ENCODE results near the gene TOX3. TPM values are rescaled to one million over a fixed set of nuclear protein-coding genes. Genes with fewer than 3 reads are reported as not detected.

TOX3 gene
- polyA plus RNA-seq, 1 of the 3 experiments (the other 2 are of a cell fraction): not detected

DNA sequence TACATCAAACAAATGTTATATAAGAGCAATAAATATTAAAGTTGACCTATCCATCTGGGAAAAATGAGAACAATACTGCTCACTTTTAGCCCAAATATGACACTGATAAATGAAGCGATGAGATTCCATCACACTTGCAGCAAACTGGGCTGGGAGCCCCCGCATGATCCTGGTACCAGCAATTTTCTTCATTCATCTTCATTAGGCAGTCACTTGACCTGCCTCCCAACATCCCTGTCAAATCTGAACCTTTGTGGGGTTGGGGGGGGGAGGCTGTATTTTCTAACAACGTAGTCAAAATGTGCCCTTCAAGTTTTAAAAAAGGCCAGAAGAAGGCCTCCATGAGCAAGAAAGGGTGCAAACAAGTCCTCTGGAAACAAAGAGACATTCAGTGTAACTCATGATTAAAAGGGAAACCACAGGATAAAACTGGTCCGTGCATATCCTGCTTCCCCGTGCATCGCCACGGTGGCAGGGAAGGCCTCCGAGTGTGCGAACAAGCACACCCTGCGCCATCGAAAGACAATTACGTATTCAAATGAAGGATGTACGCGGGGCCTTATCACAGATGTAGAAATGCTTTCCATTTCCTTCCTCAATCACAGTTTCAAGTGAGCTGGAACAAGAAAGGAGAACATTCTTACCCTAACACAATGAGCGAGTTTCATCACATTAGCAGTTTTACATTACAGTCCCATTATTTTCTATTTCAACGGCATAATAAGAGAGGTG lies 48.4 kb downstream of the TOX3 start:
- H3K4me1 ChIP-seq (ENCODE audit: control insufficient read depth in 1 of 2, insufficient read depth in 2 of 2, low read depth in 1 of 2, low read length in 1 of 2): peaks cover 0 to 8% of the 10 kb centered on the region in 2 experiments; a peak in 2 of 4 replicates
- DNase-seq: no peak
- H3F3A ChIP-seq (replicated peaks; ENCODE audit: insufficient read depth): no peaks in the 10 kb centered on the region
- no peaks in the 10 kb centered on the region for H4K20me1 ChIP-seq (ENCODE audit: insufficient read depth)
- H2AFZ ChIP-seq (ENCODE audit: low read depth): no peak overlapping the region
- H3K9me3 ChIP-seq: no peaks in the 10 kb centered on the region
- no peaks in the 10 kb centered on the region for H3K27me3 ChIP-seq (ENCODE audit: insufficient read depth)
- no peak overlapping the region for H3K9ac ChIP-seq
- CTCF ChIA-PET: no interaction called here
- POLR2A ChIA-PET: no interaction called here
- WGBS (ENCODE audit: low lambda C conversion rate): 65% methylated on average over 16 of the region's 16 CpGs
- TF ChIP-seq EZH2phosphoT487 (IDR thresholded peaks at IDR 0.05; ENCODE audit: borderline replicate concordance, low read depth): no peak
- no peak for TF ChIP-seq NRF1 (IDR thresholded peaks at IDR 0.05; ENCODE audit: low read depth, low read length)
- no peak for TF ChIP-seq TAF1 (IDR thresholded peaks at IDR 0.05; ENCODE audit: borderline replicate concordance, low read depth, low read length)
- TF ChIP-seq POLR2AphosphoS5 (IDR thresholded peaks at IDR 0.05; ENCODE audit: low read depth, low read length): no peak
- TF ChIP-seq FOXJ3 (CRISPR knock-in tag; IDR thresholded peaks at IDR 0.05): no peak
- no peak for TF ChIP-seq RAD21 (IDR thresholded peaks at IDR 0.05; ENCODE audit: low read length)
- no peak for TF ChIP-seq SIN3A (IDR thresholded peaks at IDR 0.05; ENCODE audit: borderline replicate concordance, low read depth, low read length)
- TF ChIP-seq, protein P1, sequence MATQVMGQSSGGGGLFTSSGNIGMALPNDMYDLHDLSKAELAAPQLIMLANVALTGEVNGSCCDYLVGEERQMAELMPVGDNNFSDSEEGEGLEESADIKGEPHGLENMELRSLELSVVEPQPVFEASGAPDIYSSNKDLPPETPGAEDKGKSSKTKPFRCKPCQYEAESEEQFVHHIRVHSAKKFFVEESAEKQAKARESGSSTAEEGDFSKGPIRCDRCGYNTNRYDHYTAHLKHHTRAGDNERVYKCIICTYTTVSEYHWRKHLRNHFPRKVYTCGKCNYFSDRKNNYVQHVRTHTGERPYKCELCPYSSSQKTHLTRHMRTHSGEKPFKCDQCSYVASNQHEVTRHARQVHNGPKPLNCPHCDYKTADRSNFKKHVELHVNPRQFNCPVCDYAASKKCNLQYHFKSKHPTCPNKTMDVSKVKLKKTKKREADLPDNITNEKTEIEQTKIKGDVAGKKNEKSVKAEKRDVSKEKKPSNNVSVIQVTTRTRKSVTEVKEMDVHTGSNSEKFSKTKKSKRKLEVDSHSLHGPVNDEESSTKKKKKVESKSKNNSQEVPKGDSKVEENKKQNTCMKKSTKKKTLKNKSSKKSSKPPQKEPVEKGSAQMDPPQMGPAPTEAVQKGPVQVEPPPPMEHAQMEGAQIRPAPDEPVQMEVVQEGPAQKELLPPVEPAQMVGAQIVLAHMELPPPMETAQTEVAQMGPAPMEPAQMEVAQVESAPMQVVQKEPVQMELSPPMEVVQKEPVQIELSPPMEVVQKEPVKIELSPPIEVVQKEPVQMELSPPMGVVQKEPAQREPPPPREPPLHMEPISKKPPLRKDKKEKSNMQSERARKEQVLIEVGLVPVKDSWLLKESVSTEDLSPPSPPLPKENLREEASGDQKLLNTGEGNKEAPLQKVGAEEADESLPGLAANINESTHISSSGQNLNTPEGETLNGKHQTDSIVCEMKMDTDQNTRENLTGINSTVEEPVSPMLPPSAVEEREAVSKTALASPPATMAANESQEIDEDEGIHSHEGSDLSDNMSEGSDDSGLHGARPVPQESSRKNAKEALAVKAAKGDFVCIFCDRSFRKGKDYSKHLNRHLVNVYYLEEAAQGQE (IDR thresholded peaks at IDR 0.05; ENCODE audit: low read depth, low read length): no peak
- TF ChIP-seq, protein P2, sequence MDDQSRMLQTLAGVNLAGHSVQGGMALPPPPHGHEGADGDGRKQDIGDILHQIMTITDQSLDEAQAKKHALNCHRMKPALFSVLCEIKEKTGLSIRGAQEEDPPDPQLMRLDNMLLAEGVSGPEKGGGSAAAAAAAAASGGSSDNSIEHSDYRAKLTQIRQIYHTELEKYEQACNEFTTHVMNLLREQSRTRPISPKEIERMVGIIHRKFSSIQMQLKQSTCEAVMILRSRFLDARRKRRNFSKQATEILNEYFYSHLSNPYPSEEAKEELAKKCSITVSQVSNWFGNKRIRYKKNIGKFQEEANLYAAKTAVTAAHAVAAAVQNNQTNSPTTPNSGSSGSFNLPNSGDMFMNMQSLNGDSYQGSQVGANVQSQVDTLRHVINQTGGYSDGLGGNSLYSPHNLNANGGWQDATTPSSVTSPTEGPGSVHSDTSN (IDR thresholded peaks at IDR 0.05): no peak
- TF ChIP-seq, protein P3, sequence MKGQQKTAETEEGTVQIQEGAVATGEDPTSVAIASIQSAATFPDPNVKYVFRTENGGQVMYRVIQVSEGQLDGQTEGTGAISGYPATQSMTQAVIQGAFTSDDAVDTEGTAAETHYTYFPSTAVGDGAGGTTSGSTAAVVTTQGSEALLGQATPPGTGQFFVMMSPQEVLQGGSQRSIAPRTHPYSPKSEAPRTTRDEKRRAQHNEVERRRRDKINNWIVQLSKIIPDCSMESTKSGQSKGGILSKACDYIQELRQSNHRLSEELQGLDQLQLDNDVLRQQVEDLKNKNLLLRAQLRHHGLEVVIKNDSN (IDR thresholded peaks at IDR 0.05; ENCODE audit: borderline replicate concordance, low read depth): no peak
- TF ChIP-seq CHD2 (IDR thresholded peaks at IDR 0.05; ENCODE audit: low read length, partially characterized antibody): no peak
- TF ChIP-seq GABPA (IDR thresholded peaks at IDR 0.05; ENCODE audit: low read depth): no peak
- no peak for TF ChIP-seq YY1 (IDR thresholded peaks at IDR 0.05; ENCODE audit: low read depth)
- TF ChIP-seq, protein P4, sequence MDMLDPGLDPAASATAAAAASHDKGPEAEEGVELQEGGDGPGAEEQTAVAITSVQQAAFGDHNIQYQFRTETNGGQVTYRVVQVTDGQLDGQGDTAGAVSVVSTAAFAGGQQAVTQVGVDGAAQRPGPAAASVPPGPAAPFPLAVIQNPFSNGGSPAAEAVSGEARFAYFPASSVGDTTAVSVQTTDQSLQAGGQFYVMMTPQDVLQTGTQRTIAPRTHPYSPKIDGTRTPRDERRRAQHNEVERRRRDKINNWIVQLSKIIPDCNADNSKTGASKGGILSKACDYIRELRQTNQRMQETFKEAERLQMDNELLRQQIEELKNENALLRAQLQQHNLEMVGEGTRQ (IDR thresholded peaks at IDR 0.05; ENCODE audit: borderline replicate concordance, low read depth, low read length): no peak
- TF ChIP-seq JUND (IDR thresholded peaks at IDR 0.05): no peak
- no peak for TF ChIP-seq RCOR1 (IDR thresholded peaks at IDR 0.05; ENCODE audit: low read length)
- no peak for TF ChIP-seq EP300 (IDR thresholded peaks at IDR 0.05; ENCODE audit: borderline replicate concordance in 1 of 2, low read depth in 1 of 2, low read length in 1 of 2)
- no peak for TF ChIP-seq FOSL2 (IDR thresholded peaks at IDR 0.05; ENCODE audit: borderline replicate concordance, low read depth)
- TF ChIP-seq, protein P5, sequence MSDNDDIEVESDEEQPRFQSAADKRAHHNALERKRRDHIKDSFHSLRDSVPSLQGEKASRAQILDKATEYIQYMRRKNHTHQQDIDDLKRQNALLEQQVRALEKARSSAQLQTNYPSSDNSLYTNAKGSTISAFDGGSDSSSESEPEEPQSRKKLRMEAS (IDR thresholded peaks at IDR 0.05; ENCODE audit: low read depth): no peak
- no peak for TF ChIP-seq TCF12 (IDR thresholded peaks at IDR 0.05)
- H3K27ac ChIP-seq (ENCODE audit: low read depth in 2 of 2, low read length in 1 of 2): no peak overlapping the region
- no peaks in the 10 kb centered on the region for H3K9me2 ChIP-seq
- no peaks in the 10 kb centered on the region for H3K36me3 ChIP-seq (replicated peaks in 1 of 2; ENCODE audit: control insufficient read depth in 1 of 2, insufficient read depth in 2 of 2, low read length in 1 of 2)
- no peak overlapping the region for H3K4me3 ChIP-seq (ENCODE audit: low read depth in 2 of 2, low read length in 1 of 2)
- H3K79me2 ChIP-seq (ENCODE audit: insufficient read depth): no peaks in the 10 kb centered on the region
- H3K4me2 ChIP-seq: no peak overlapping the region
